Stimulated activated CD4-positive, alpha-beta T cell treated with anti-CD3 and anti-CD28 coated beads, Interleukin-4, amount 100 ng/mL, for 48 hours (primary cell): ENCODE results near the gene ZNF445.
"Not testable (repeated sequence)": the region's sequence is repeated elsewhere in the genome, so short reads cannot be mapped to it uniquely, and the experiment has no call there.

Source experiments
- DNase-seq, 2 donors: peaks; one replicate each; pipeline ENCODE4 v3.0.0-alpha.2; 2020; ENCODE audit warnings: low read depth in 2 of 2

ZNF445 gene

GRCh38 chr3:44476181-44476611 is 1.3 kb downstream of the ZNF445 start:
- DNase-seq: no peak

GRCh38 chr3:44474886-44475285 is 2.6 kb downstream of the ZNF445 start:
- not testable (repeated sequence) for DNase-seq

GRCh38 chr3:44470430-44470829 is 7.0 kb downstream of the ZNF445 start:
- no peak for DNase-seq

- no peak for DNase-seq
Observed at GRCh38 chr3:44469914-44470313, 7.6 kb downstream of the ZNF445 start.

- peak; percentile 27 to 32 for DNase-seq
Observed at GRCh38 chr3:44468572-44469520, 8.6 kb downstream of the ZNF445 start.

GRCh38 chr3:44468099-44468537 is 9.4 kb downstream of the ZNF445 start:
- DNase-seq: not testable (repeated sequence)

GRCh38 chr3:44467241-44467640 is 10.2 kb downstream of the ZNF445 start:
- no peak for DNase-seq

- DNase-seq: not testable (repeated sequence)
Observed at GRCh38 chr3:44464920-44465319, 12.6 kb downstream of the ZNF445 start.

GRCh38 chr3:44464509-44464908 is 13.0 kb downstream of the ZNF445 start:
- DNase-seq: no peak

- DNase-seq: not testable (repeated sequence)
Observed at GRCh38 chr3:44460050-44460449, 17.4 kb downstream of the ZNF445 start.

- DNase-seq: no peak
Observed at GRCh38 chr3:44455318-44455717, 22.2 kb downstream of the ZNF445 start.

- DNase-seq: no peak
Observed at GRCh38 chr3:44454258-44454657, 23.2 kb downstream of the ZNF445 start.

GRCh38 chr3:44451441-44451840 is 26.0 kb downstream of the ZNF445 start:
- DNase-seq: no peak

GRCh38 chr3:44446929-44447328 is 30.5 kb downstream of the ZNF445 start:
- no peak for DNase-seq

- DNase-seq: no peak
Observed at GRCh38 chr3:44445786-44446185, 31.7 kb downstream of the ZNF445 start.

GRCh38 chr3:44444896-44445691 is 32.4 kb downstream of the ZNF445 start:
- no peak for DNase-seq

GRCh38 chr3:44444437-44444836 is 33.0 kb downstream of the ZNF445 start:
- DNase-seq: no peak

- DNase-seq: no peak
Observed at GRCh38 chr3:44442596-44443309, 34.7 kb downstream of the ZNF445 start.

GRCh38 chr3:44439499-44440295 is 37.8 kb downstream of the ZNF445 start:
- peak; percentile 56 to 70 for DNase-seq

- no peak for DNase-seq
Observed at GRCh38 chr3:44437800-44438199, 39.7 kb downstream of the ZNF445 start.

GRCh38 chr3:44436181-44436580 is 41.3 kb downstream of the ZNF445 start:
- DNase-seq: no peak
